ENCODE data around the gene MYCBPAP.

The MYCBPAP gene

GRCh38 chr17:50507871-50508572, at the start of gene MYCBPAP:
MYCBPAP (plus strand) TSS chr17:50508439; CDS start chr17:50508675, 236 bp downstream.
- Histone ChIP-seq H3K4me3 (ENCODE audit: low read length) (peak within 1 kb of the TSS; percentile 46), H3K9ac (ENCODE audit: low read length) (peak within 1 kb of the TSS; percentile 12), H3K27ac (ENCODE audit: low read depth, low read length) (peak within 1 kb of the TSS; percentile 18), H3K36me3 (ENCODE audit: control insufficient read depth, insufficient read depth, low read length) (no peaks in the 10 kb centered on the region), H3K4me1 (ENCODE audit: control insufficient read depth, insufficient read depth, low read length) (peaks cover 5% of the 10 kb centered on the region), H3K27me3 (ENCODE audit: control insufficient read depth, insufficient read depth, low read length) (no peaks in the 10 kb centered on the region)

- peaks cover 4% of the 10 kb centered on the region for H3K36me3 ChIP-seq (ENCODE audit: control insufficient read depth, insufficient read depth, low read length)
- H3K9ac ChIP-seq (ENCODE audit: low read length): no peak overlapping the region
- no peak overlapping the region for H3K4me3 ChIP-seq (ENCODE audit: low read length)
- H3K27me3 ChIP-seq (ENCODE audit: control insufficient read depth, insufficient read depth, low read length): no peaks in the 10 kb centered on the region
- no peaks in the 10 kb centered on the region for H3K4me1 ChIP-seq (ENCODE audit: control insufficient read depth, insufficient read depth, low read length)
- no peak overlapping the region for H3K27ac ChIP-seq (ENCODE audit: low read depth, low read length)
These were observed 49.2 kb upstream of the MYCBPAP start for GRCh38 chr17:50458701-50459676.

- no peak overlapping the region for H3K27ac ChIP-seq (ENCODE audit: low read depth, low read length)
- no peak overlapping the region for H3K9ac ChIP-seq (ENCODE audit: low read length)
- H3K36me3 ChIP-seq (ENCODE audit: control insufficient read depth, insufficient read depth, low read length): peaks cover 4% of the 10 kb centered on the region
- no peaks in the 10 kb centered on the region for H3K4me1 ChIP-seq (ENCODE audit: control insufficient read depth, insufficient read depth, low read length)
- no peaks in the 10 kb centered on the region for H3K27me3 ChIP-seq (ENCODE audit: control insufficient read depth, insufficient read depth, low read length)
- H3K4me3 ChIP-seq (ENCODE audit: low read length): no peak overlapping the region
These were observed 48.5 kb upstream of the MYCBPAP start for GRCh38 chr17:50459756-50460155.

- Histone ChIP-seq H3K36me3 (ENCODE audit: control insufficient read depth, insufficient read depth, low read length) (peaks cover 4% of the 10 kb centered on the region), H3K4me3 (ENCODE audit: low read length) (no peak overlapping the region)
These were observed 47.3 kb upstream of the MYCBPAP start for GRCh38 chr17:50460831-50461526.

GRCh38 chr17:50461550-50462132, 46.6 kb upstream of the MYCBPAP start:
- H3K36me3 ChIP-seq (ENCODE audit: control insufficient read depth, insufficient read depth, low read length): peaks cover 4% of the 10 kb centered on the region
- no peak overlapping the region for H3K27ac ChIP-seq (ENCODE audit: low read depth, low read length)
- no peak overlapping the region for H3K9ac ChIP-seq (ENCODE audit: low read length)
- no peak overlapping the region for H3K4me3 ChIP-seq (ENCODE audit: low read length)
- H3K4me1 ChIP-seq (ENCODE audit: control insufficient read depth, insufficient read depth, low read length): no peaks in the 10 kb centered on the region
- H3K27me3 ChIP-seq (ENCODE audit: control insufficient read depth, insufficient read depth, low read length): no peaks in the 10 kb centered on the region

More at GRCh38 chr17:50460831-50461526, 47.3 kb upstream of the MYCBPAP start:
- Histone ChIP-seq H3K4me1 (ENCODE audit: control insufficient read depth, insufficient read depth, low read length) (no peaks in the 10 kb centered on the region), H3K9ac (ENCODE audit: low read length) (no peak overlapping the region), H3K27me3 (ENCODE audit: control insufficient read depth, insufficient read depth, low read length) (no peaks in the 10 kb centered on the region), H3K27ac (ENCODE audit: low read depth, low read length) (no peak overlapping the region)

GRCh38 chr17:50462446-50462845, 45.8 kb upstream of the MYCBPAP start:
- Histone ChIP-seq H3K9ac (ENCODE audit: low read length) (no peak overlapping the region), H3K36me3 (ENCODE audit: control insufficient read depth, insufficient read depth, low read length) (peaks cover 4% of the 10 kb centered on the region), H3K4me1 (ENCODE audit: control insufficient read depth, insufficient read depth, low read length) (no peaks in the 10 kb centered on the region), H3K27ac (ENCODE audit: low read depth, low read length) (no peak overlapping the region), H3K27me3 (ENCODE audit: control insufficient read depth, insufficient read depth, low read length) (no peaks in the 10 kb centered on the region), H3K4me3 (ENCODE audit: low read length) (no peak overlapping the region)

- H3K9ac ChIP-seq (ENCODE audit: low read length): no peak overlapping the region
- H3K27ac ChIP-seq (ENCODE audit: low read depth, low read length): no peak overlapping the region
- no peak overlapping the region for H3K4me3 ChIP-seq (ENCODE audit: low read length)
- no peaks in the 10 kb centered on the region for H3K27me3 ChIP-seq (ENCODE audit: control insufficient read depth, insufficient read depth, low read length)
- H3K36me3 ChIP-seq (ENCODE audit: control insufficient read depth, insufficient read depth, low read length): peaks cover 4% of the 10 kb centered on the region
- H3K4me1 ChIP-seq (ENCODE audit: control insufficient read depth, insufficient read depth, low read length): no peaks in the 10 kb centered on the region
These were observed 44.1 kb upstream of the MYCBPAP start for GRCh38 chr17:50464121-50464520.

- H3K4me1 ChIP-seq (ENCODE audit: control insufficient read depth, insufficient read depth, low read length): no peaks in the 10 kb centered on the region
- peaks cover 4% of the 10 kb centered on the region for H3K36me3 ChIP-seq (ENCODE audit: control insufficient read depth, insufficient read depth, low read length)
- H3K4me3 ChIP-seq (ENCODE audit: low read length): no peak overlapping the region
- no peak overlapping the region for H3K27ac ChIP-seq (ENCODE audit: low read depth, low read length)
- H3K9ac ChIP-seq (ENCODE audit: low read length): no peak overlapping the region
- H3K27me3 ChIP-seq (ENCODE audit: control insufficient read depth, insufficient read depth, low read length): no peaks in the 10 kb centered on the region
These were observed 43.5 kb upstream of the MYCBPAP start for GRCh38 chr17:50464736-50465135.

GRCh38 chr17:50465171-50465570, 43.1 kb upstream of the MYCBPAP start:
- Histone ChIP-seq H3K9ac (ENCODE audit: low read length) (no peak overlapping the region), H3K4me3 (ENCODE audit: low read length) (no peak overlapping the region), H3K27me3 (ENCODE audit: control insufficient read depth, insufficient read depth, low read length) (no peaks in the 10 kb centered on the region), H3K4me1 (ENCODE audit: control insufficient read depth, insufficient read depth, low read length) (no peaks in the 10 kb centered on the region), H3K36me3 (ENCODE audit: control insufficient read depth, insufficient read depth, low read length) (peaks cover 4% of the 10 kb centered on the region), H3K27ac (ENCODE audit: low read depth, low read length) (no peak overlapping the region)

GRCh38 chr17:50465635-50466034, 42.6 kb upstream of the MYCBPAP start:
- peaks cover 4% of the 10 kb centered on the region for H3K36me3 ChIP-seq (ENCODE audit: control insufficient read depth, insufficient read depth, low read length)
- H3K4me3 ChIP-seq (ENCODE audit: low read length): no peak overlapping the region
- H3K9ac ChIP-seq (ENCODE audit: low read length): no peak overlapping the region
- H3K4me1 ChIP-seq (ENCODE audit: control insufficient read depth, insufficient read depth, low read length): no peaks in the 10 kb centered on the region
- H3K27me3 ChIP-seq (ENCODE audit: control insufficient read depth, insufficient read depth, low read length): no peaks in the 10 kb centered on the region
- no peak overlapping the region for H3K27ac ChIP-seq (ENCODE audit: low read depth, low read length)

- Histone ChIP-seq H3K27ac (ENCODE audit: low read depth, low read length) (no peak overlapping the region), H3K27me3 (ENCODE audit: control insufficient read depth, insufficient read depth, low read length) (no peaks in the 10 kb centered on the region), H3K9ac (ENCODE audit: low read length) (no peak overlapping the region), H3K36me3 (ENCODE audit: control insufficient read depth, insufficient read depth, low read length) (peaks cover 4% of the 10 kb centered on the region), H3K4me3 (ENCODE audit: low read length) (no peak overlapping the region), H3K4me1 (ENCODE audit: control insufficient read depth, insufficient read depth, low read length) (no peaks in the 10 kb centered on the region)
These were observed 41.7 kb upstream of the MYCBPAP start for GRCh38 chr17:50466371-50467113.
